Caco-2 (cell line): Measurements from ENCODE around the gene GLT6D1. TPM values are rescaled to one million over a fixed set of nuclear protein-coding genes. Genes with fewer than 3 reads are reported as not detected.

ENCODE experiments used
- BruUV-seq: library from RNA; stranded (reverse); fragments of 400-500 nt; replicated peaks from 2 replicates; lab custom pipeline; 2021; lab: Mats Ljungman, UMichigan
- CTCF ChIA-PET: fragments of 300-600 bp; sonication (Branson Sonifier 250); formaldehyde crosslinking; loops from one replicate; lab custom pipeline; 2022; ENCODE audit warnings: antibody characterized with exemption; lab: Charles Lee
- POLR2A ChIA-PET: fragments of 300-600 bp; sonication (Branson Sonifier 250); formaldehyde crosslinking; loops from one replicate; lab custom pipeline; 2022; ENCODE audit warnings: antibody characterized with exemption; lab: Charles Lee
- DNase-seq, 2 experiments: peaks; one replicate each; pipeline versions ENCODE4 v3.0.0 to v3.0.0-alpha.2; 2020 to 2022
- H3K27me3 ChIP-seq: replicated peaks from 2 replicates; pipeline ENCODE4 v1.6.0; 2011; ENCODE audit warnings: low read length; ENCODE audit not compliant: control insufficient read depth, insufficient read depth
- H3K36me3 ChIP-seq: 2 replicates; pipeline ENCODE4 v1.5.1; 2011; ENCODE audit warnings: low read length; ENCODE audit not compliant: control insufficient read depth, insufficient read depth
- H3K4me1 ChIP-seq: fragments of 250-450 bp; sonication (Bioruptor Pico); 2 replicates; pipeline ENCODE4 v1.5.1; 2020; ENCODE audit warnings: mild to moderate bottlenecking
- H3K4me3 ChIP-seq: 2 replicates; pipeline ENCODE4 v1.5.1; 2011; ENCODE audit warnings: low read depth, mild to moderate bottlenecking, control low read depth, low read length
- H3K9me3 ChIP-seq: fragments of 250-450 bp; sonication (Bioruptor Pico); 2 replicates; pipeline ENCODE4 v1.5.1; 2020; ENCODE audit warnings: mild to moderate bottlenecking, moderate library complexity
- H3K27ac Mint-ChIP-seq: one replicate; pipeline ENCODE4 v1.8.0; 2022; ENCODE audit warnings: mixed read lengths; ENCODE audit not compliant: unreplicated experiment
- H3K27me3 Mint-ChIP-seq: one replicate; pipeline ENCODE4 v1.8.0; 2022; ENCODE audit warnings: mixed read lengths; ENCODE audit not compliant: insufficient read depth, unreplicated experiment
- H3K36me3 Mint-ChIP-seq: one replicate; pipeline ENCODE4 v1.8.0; 2022; ENCODE audit warnings: mild to moderate bottlenecking, mixed read lengths; ENCODE audit not compliant: insufficient read depth, unreplicated experiment
- H3K4me1 Mint-ChIP-seq: one replicate; pipeline ENCODE4 v1.8.0; 2022; ENCODE audit warnings: low read depth, mixed read lengths; ENCODE audit not compliant: unreplicated experiment
- H3K4me3 Mint-ChIP-seq: one replicate; pipeline ENCODE4 v1.8.0; 2022; ENCODE audit warnings: mild to moderate bottlenecking, moderate library complexity, mixed read lengths; ENCODE audit not compliant: unreplicated experiment
- H3K9me3 Mint-ChIP-seq: one replicate; pipeline ENCODE4 v1.8.0; 2022; ENCODE audit warnings: mixed read lengths; ENCODE audit not compliant: unreplicated experiment
- intact Hi-C: fragments of 100-400 bp; cut with micrococcal nuclease; formaldehyde crosslinking; loops from one replicate; pipeline ENCODE4 v1.10.0; 2022; ENCODE audit not compliant: unreplicated experiment
- total RNA-seq: library from RNA; stranded (reverse); gene quantifications from 2 replicates; pipeline ENCODE4 v1.2.3, GENCODE V29; 2022
- TF ChIP-seq, protein P1 (sequence below), 2 experiments: fragments of 200-600 bp in 1 of 2; IDR thresholded peaks; 1 replicate in 1 of 2; 2 replicates in 1 of 2; pipeline versions ENCODE4 v1.5.1 to v1.8.0; 2011 to 2022; ENCODE audit warnings: antibody characterized with exemption in 1 of 2, control low read depth in 1 of 2, inconsistent platforms in 1 of 2, low read depth in 1 of 2, low read length in 1 of 2, mild to moderate bottlenecking in 1 of 2, moderate library complexity in 1 of 2; ENCODE audit not compliant: insufficient read depth in 1 of 2, severe bottlenecking in 1 of 2, unreplicated experiment in 1 of 2

GLT6D1 gene
- total RNA-seq, 1 experiment from 2014 or later: not detected

DNA sequence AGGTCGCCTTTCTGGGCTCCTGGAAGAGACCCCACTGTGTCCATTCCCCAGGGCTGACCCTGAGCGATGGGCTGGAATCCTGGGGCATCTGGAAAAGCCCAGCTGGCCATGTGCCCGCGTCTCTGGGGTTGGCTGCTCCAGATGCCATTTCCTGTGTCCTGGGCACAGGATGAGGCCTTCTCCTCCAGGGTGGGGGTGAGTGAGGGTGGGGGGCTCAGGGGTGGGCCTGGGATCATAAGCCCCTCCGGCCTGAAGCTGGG lies 47.1 kb downstream of the GLT6D1 start:
- no peak for DNase-seq
- Mint-ChIP-seq H3K36me3 (no peaks in the 10 kb centered on the region), H3K27ac (no peak overlapping the region), H3K9me3 (peaks cover 7% of the 10 kb centered on the region), H3K27me3 (no peaks in the 10 kb centered on the region), H3K4me3 (no peak overlapping the region), H3K4me1 (peaks cover 10% of the 10 kb centered on the region)
- Histone ChIP-seq H3K4me1 (peaks cover 10% of the 10 kb centered on the region), H3K9me3 (no peaks in the 10 kb centered on the region), H3K4me3 (no peak overlapping the region), H3K36me3 (no peaks in the 10 kb centered on the region), H3K27me3 (no peaks in the 10 kb centered on the region)
- CTCF ChIA-PET: interaction anchor here (0.7 kb wide), 1 partner anchor 236 kb away, joined by 6 read pairs; no protein-coding TSS in a partner anchor
- POLR2A ChIA-PET: no interaction called here
- BruUV-seq: no TSS peak
- TF ChIP-seq, protein P1, sequence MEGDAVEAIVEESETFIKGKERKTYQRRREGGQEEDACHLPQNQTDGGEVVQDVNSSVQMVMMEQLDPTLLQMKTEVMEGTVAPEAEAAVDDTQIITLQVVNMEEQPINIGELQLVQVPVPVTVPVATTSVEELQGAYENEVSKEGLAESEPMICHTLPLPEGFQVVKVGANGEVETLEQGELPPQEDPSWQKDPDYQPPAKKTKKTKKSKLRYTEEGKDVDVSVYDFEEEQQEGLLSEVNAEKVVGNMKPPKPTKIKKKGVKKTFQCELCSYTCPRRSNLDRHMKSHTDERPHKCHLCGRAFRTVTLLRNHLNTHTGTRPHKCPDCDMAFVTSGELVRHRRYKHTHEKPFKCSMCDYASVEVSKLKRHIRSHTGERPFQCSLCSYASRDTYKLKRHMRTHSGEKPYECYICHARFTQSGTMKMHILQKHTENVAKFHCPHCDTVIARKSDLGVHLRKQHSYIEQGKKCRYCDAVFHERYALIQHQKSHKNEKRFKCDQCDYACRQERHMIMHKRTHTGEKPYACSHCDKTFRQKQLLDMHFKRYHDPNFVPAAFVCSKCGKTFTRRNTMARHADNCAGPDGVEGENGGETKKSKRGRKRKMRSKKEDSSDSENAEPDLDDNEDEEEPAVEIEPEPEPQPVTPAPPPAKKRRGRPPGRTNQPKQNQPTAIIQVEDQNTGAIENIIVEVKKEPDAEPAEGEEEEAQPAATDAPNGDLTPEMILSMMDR (IDR thresholded peaks at IDR 0.05; ENCODE audit: insufficient read depth in 1 of 2, low read depth in 1 of 2, low read length in 1 of 2, severe bottlenecking in 1 of 2, unreplicated experiment in 1 of 2): no peak
- intact Hi-C loops: no loop called here

DNA sequence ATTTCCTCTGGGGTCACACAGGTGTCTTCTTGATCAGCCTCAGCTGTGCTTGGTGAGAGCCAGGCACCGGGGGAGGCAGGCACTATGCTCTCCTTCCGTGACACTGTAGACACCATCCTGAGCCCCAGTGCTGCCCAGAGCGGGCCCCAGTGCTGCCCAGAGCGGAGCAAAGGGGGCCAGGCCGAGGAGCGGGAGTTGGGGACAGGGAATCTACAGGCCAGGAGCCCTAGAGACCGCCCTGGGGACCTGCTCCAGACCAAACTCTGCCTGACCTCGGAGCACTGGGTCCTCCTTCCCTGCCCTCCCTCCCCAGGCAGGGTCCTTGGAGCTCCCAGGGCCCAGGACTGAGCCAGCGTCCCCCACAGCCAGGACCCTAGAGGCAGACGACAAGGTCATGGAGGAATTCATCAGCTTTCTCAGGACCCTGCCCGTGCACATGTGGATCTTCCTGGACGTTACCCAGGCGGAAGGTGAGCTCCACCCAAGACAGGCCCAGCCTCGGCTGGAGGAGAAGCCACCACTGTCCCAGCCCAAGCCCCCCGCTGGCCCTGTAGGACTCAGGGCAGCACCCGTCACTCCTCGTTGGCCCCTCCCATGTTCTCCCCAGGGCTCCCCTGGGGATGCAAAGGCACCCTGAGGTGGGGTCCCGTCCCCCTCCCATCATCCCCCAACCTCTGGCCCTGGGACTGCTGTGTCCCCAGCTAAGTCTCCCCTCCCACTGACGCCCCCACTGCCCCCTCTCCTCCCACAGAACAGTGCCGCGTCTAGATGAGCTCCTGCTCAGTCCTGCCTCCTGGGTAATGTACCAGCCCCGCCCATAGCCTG lies 47.6 kb downstream of the GLT6D1 start:
- ChIA-PET CTCF (interaction anchor here (0.7 kb wide), 1 partner anchor 237 kb away, joined by 6 read pairs; no protein-coding TSS in a partner anchor), POLR2A (no interaction called here)
- TF ChIP-seq, protein P1 (IDR thresholded peaks at IDR 0.05; ENCODE audit: insufficient read depth in 1 of 2, low read depth in 1 of 2, low read length in 1 of 2, severe bottlenecking in 1 of 2, unreplicated experiment in 1 of 2): no peak
- intact Hi-C loops: no loop called here
- H3K4me3 ChIP-seq: no peak overlapping the region
- peaks cover 9% of the 10 kb centered on the region for H3K4me1 ChIP-seq
- Mint-ChIP-seq H3K36me3 (no peaks in the 10 kb centered on the region), H3K27ac (no peak overlapping the region), H3K4me3 (no peak overlapping the region), H3K27me3 (no peaks in the 10 kb centered on the region), H3K9me3 (peaks cover 2% of the 10 kb centered on the region), H3K4me1 (peaks cover 10% of the 10 kb centered on the region)
- DNase-seq: no peak
- H3K36me3 ChIP-seq: no peaks in the 10 kb centered on the region
- BruUV-seq: no TSS peak
- no peaks in the 10 kb centered on the region for H3K27me3 ChIP-seq
- H3K9me3 ChIP-seq: no peaks in the 10 kb centered on the region

DNA sequence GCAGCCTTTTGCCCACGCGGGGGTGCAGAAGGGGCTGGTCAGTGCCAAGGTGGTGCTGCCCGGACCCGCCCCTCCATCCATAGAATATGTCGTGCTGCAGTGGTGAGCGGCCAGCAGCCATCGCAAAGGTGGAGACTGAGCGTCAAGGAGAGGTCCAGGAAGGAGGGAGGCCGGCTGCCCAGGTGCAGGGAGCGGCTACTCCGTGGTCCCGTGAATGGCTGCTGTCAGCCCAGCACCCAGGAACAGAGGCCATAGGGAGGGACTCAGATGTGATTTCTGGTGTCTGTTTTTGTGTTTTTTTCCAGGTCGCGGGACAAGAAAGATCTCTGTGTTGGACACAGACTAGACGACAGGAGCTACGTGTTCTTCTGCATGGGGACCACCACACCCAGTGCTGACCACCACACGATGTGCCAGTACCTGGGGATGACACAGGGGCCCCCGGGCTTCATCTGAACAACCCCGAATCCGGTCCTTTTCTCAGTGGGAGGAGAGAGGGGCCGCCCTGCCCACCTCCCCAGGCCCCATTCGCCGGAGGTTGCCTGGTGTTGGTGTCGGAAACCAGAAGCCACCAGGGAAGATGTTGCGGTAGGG lies 48.8 kb downstream of the GLT6D1 start:
- ChIA-PET POLR2A (no interaction called here), CTCF (no interaction called here)
- Mint-ChIP-seq H3K36me3 (no peaks in the 10 kb centered on the region), H3K27ac (no peak overlapping the region), H3K4me1 (no peaks in the 10 kb centered on the region), H3K4me3 (no peak overlapping the region), H3K27me3 (no peaks in the 10 kb centered on the region), H3K9me3 (no peaks in the 10 kb centered on the region)
- intact Hi-C loops: no loop called here
- H3K9me3 ChIP-seq: no peaks in the 10 kb centered on the region
- H3K4me3 ChIP-seq: no peak overlapping the region
- TF ChIP-seq, protein P1 (IDR thresholded peaks at IDR 0.05; ENCODE audit: insufficient read depth in 1 of 2, low read depth in 1 of 2, low read length in 1 of 2, severe bottlenecking in 1 of 2, unreplicated experiment in 1 of 2): no peak
- no TSS peak for BruUV-seq
- no peaks in the 10 kb centered on the region for H3K4me1 ChIP-seq
- DNase-seq: no peak
- no peaks in the 10 kb centered on the region for H3K27me3 ChIP-seq
- H3K36me3 ChIP-seq: no peaks in the 10 kb centered on the region
